CD4-positive, alpha-beta T cell treated with Interleukin-1 beta for 1 hour (primary cell): ENCODE results near the gene NUTM2E.
A peak's percentile ranks its signal among the peaks of the same experiment; 100 is the strongest.
"Not testable (repeated sequence)": the region's sequence is repeated elsewhere in the genome, so short reads cannot be mapped to it uniquely, and the experiment has no call there.

Experiments
- DNase-seq, 2 donors: peaks; one replicate each; pipeline ENCODE4 v3.0.0-alpha.2; 2020 to 2022

NUTM2E gene

GRCh38 chr10:79826496-79827215, at the start of gene NUTM2E:
Gene NUTM2E (plus strand): TSS chr10:79826739. CDS start chr10:79841741, 15,002 bp downstream.
- DNase-seq = peak; percentile 86 to 92

GRCh38 chr10:79777997-79778396, 48.5 kb upstream of the NUTM2E start:
- not testable (repeated sequence) for DNase-seq

- DNase-seq = peak; percentile 56 to 71
These were observed 47.1 kb upstream of the NUTM2E start for GRCh38 chr10:79779310-79779938.

GRCh38 chr10:79779992-79780391, 46.5 kb upstream of the NUTM2E start:
- not testable (repeated sequence) for DNase-seq

GRCh38 chr10:79781584-79781983, 45.0 kb upstream of the NUTM2E start:
- DNase-seq = not testable (repeated sequence)

- DNase-seq = not testable (repeated sequence)
These were observed 39.0 kb upstream of the NUTM2E start for GRCh38 chr10:79787455-79787952.

GRCh38 chr10:79789351-79789750, 37.2 kb upstream of the NUTM2E start:
- not testable (repeated sequence) for DNase-seq

GRCh38 chr10:79791906-79792517, 34.5 kb upstream of the NUTM2E start:
- not testable (repeated sequence) for DNase-seq

- DNase-seq = not testable (repeated sequence)
These were observed 27.2 kb upstream of the NUTM2E start for GRCh38 chr10:79799337-79799736.

GRCh38 chr10:79805857-79806256, 20.7 kb upstream of the NUTM2E start:
- DNase-seq = not testable (repeated sequence)

GRCh38 chr10:79811895-79812294, 14.6 kb upstream of the NUTM2E start:
- DNase-seq = not testable (repeated sequence)

- not testable (repeated sequence) for DNase-seq
These were observed 10.2 kb upstream of the NUTM2E start for GRCh38 chr10:79816290-79816689.

GRCh38 chr10:79823387-79823786, 3.2 kb upstream of the NUTM2E start:
- DNase-seq = peak in 1 of 2 donors; percentile 48

GRCh38 chr10:79825587-79826011, 940 bp upstream of the NUTM2E start:
- peak in 1 of 2 donors; percentile 16 for DNase-seq

GRCh38 chr10:79826131-79826495, 426 bp upstream of the NUTM2E start:
- DNase-seq = not testable (repeated sequence)

GRCh38 chr10:79833833-79834232, 7.3 kb downstream of the NUTM2E start:
- DNase-seq = not testable (repeated sequence)

GRCh38 chr10:79835891-79836290, 9.4 kb downstream of the NUTM2E start:
- not testable (repeated sequence) for DNase-seq

- not testable (repeated sequence) for DNase-seq
These were observed 10.4 kb downstream of the NUTM2E start for GRCh38 chr10:79836891-79837290.

- not testable (repeated sequence) for DNase-seq
These were observed 11.9 kb downstream of the NUTM2E start for GRCh38 chr10:79838441-79838840.

GRCh38 chr10:79853191-79853854, 26.8 kb downstream of the NUTM2E start:
- DNase-seq = not testable (repeated sequence)

- DNase-seq = not testable (repeated sequence)
These were observed 35.7 kb downstream of the NUTM2E start for GRCh38 chr10:79862269-79862668.

- not testable (repeated sequence) for DNase-seq
These were observed 36.3 kb downstream of the NUTM2E start for GRCh38 chr10:79862803-79863202.
